BLaER1 (cell line): ENCODE measurements around the gene NOC2L.
A peak's percentile ranks its signal among the peaks of the same experiment; 100 is the strongest.
"Not testable (repeated sequence)": the region's sequence is repeated elsewhere in the genome, so short reads cannot be mapped to it uniquely, and the experiment has no call there.

Experiments used
- H3K27ac ChIP-seq: shearing (Covaris generic); formaldehyde crosslinking; 2 replicates; pipeline ENCODE4 v1.8.1; 2022
- H3K27me3 ChIP-seq: shearing (Covaris generic); formaldehyde crosslinking; 2 replicates; pipeline ENCODE4 v1.8.1; 2022
- H3K36me3 ChIP-seq: shearing (Covaris generic); formaldehyde crosslinking; 2 replicates; pipeline ENCODE4 v1.8.1; 2022
- H3K4me1 ChIP-seq: shearing (Covaris generic); formaldehyde crosslinking; 2 replicates; pipeline ENCODE4 v1.8.1; 2022
- H3K4me2 ChIP-seq: shearing (Covaris generic); formaldehyde crosslinking; 2 replicates; pipeline ENCODE4 v1.8.1; 2022
- H3K4me3 ChIP-seq: shearing (Covaris generic); formaldehyde crosslinking; 2 replicates; pipeline ENCODE4 v1.8.1; 2022
- H3K9ac ChIP-seq: shearing (Covaris generic); formaldehyde crosslinking; 2 replicates; pipeline ENCODE4 v1.8.1; 2022
- H3K9me3 ChIP-seq: shearing (Covaris generic); formaldehyde crosslinking; 2 replicates; pipeline ENCODE4 v1.8.1; 2022
- H4K20me1 ChIP-seq: shearing (Covaris generic); formaldehyde crosslinking; 2 replicates; pipeline ENCODE4 v1.8.1; 2022
- Cebpa-rat ChIP-seq: shearing (Covaris generic); IDR thresholded peaks from 2 replicates; pipeline ENCODE4 v1.8.1; 2022

Gene NOC2L

DNA sequence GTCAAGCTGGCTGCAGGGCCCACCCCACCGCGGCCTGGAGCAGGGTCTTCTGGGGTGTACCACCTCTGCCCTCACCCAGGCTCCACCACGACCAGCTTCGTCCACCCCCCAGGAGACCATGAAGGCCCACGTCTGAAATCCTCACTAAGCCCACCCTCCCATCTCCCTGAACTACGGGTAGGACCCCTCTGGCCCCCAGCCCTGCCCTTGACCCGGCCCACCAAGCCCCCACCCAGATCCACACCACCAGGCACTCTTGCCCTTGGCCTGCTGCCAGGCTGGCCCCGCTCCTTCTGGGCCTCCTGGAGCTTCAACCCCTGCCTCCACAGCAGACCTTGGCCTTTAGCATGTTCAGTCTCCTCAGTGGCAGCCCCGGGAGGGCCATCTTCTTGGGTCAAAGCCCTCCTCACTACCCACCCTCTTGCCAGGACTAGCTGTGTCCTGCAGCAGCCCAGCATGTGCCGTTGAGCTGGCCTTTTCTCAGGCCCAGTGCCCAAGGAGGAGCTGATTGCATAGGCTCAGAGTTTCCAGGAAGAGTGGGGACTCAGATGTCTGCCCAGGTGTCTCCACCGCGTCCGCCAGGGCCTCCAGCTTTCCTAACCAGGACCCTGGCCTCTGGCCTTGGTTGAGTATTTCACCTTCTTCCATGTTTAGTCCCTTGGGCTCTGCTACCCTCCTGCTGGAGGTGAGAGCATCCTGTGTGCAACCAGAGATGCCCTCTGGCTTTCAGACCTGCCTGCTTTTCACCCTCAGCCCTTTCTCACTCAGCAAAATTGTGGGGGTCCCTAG is 53.1 kb downstream of the NOC2L start:
- H3K27ac ChIP-seq = peak overlapping the region; percentile 11; the same call in 1 of the 2 replicates
- H3K4me3 ChIP-seq = peak overlapping the region; percentile 69
- peak overlapping the region; percentile 89 for H3K4me2 ChIP-seq
- no peaks in the 10 kb centered on the region for H3K36me3 ChIP-seq
- TF ChIP-seq Cebpa-rat = no peak
- no peaks in the 10 kb centered on the region for H3K27me3 ChIP-seq
- no peaks in the 10 kb centered on the region for H3K9me3 ChIP-seq
- peaks cover 50% of the 10 kb centered on the region for H3K4me1 ChIP-seq
- H3K9ac ChIP-seq = peak overlapping the region; percentile 82
- H4K20me1 ChIP-seq = peaks cover 16% of the 10 kb centered on the region

DNA sequence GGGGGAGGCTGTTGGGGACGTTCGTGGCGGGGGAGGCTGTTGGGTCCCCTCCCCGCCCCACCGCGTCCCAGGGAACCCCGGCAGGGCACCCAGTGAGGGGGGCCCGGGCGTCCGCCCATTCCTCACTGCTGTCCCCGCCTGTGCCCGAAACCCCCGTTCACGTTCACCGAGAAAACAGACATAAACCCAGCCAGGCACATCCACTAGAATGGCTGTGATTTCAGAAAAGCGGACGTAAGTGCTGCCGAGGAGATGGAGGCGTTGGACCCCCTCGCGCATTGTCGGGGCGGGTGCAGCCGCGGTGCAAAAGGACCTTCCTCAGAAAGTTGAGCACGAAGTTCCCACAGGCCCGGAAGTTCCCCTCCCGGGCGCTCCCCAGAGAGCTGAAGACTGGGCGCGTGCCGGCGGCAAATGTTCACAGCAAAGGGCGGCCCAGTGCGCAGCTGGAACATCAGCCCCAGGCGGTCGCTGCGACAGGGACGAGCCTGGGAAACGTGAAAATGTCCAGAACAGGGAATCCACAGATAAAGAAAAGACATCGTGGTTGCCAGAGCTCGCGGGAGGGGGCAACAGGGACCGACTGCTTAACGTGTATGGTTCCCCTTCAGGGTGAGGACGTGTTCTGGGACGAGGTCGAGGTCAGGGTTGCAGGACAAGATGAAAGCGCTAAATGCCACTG is 53.8 kb downstream of the NOC2L start:
- H3K27ac ChIP-seq = peak overlapping the region; percentile 85
- TF ChIP-seq Cebpa-rat = no peak
- H3K36me3 ChIP-seq = no peaks in the 10 kb centered on the region
- no peaks in the 10 kb centered on the region for H3K9me3 ChIP-seq
- peaks cover 42% of the 10 kb centered on the region for H3K4me1 ChIP-seq
- no peaks in the 10 kb centered on the region for H3K27me3 ChIP-seq
- H3K9ac ChIP-seq = peak overlapping the region; percentile 82
- H3K4me3 ChIP-seq = peak overlapping the region; percentile 69
- peak overlapping the region; percentile 89 for H3K4me2 ChIP-seq
- H4K20me1 ChIP-seq = peaks cover 16% of the 10 kb centered on the region

DNA sequence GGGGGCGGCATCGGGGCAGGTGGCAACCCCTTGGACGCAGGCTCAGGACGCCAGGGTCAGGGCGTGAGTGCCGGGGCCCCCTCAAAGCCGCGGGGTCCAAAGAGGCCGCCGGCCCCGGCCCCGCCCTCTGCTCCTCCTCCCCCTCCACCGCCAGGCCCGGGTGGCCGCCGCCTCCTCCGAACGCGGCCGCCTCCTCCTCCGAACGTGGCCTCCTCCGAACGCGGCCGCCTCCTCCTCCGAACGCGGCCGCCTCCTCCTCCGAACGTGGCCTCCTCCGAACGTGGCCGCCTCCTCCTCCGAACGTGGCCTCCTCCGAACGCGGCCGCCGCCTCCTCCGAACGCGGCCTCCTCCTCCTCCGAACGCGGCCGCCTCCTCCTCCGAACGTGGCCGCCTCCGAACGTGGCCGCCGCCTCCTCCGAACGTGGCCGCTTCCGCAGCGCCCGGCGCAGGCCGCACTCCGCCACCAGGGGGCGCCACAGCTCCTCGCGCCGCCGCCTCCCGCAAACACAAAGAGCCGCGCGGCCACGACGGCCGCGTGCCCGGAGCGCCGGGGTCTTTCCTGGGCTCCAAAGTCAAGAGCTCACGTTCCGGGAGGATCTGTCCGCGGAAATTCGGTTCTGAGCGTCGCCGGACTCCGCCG is 54.6 kb downstream of the NOC2L start:
- H3K27me3 ChIP-seq = no peaks in the 10 kb centered on the region
- peak overlapping the region; percentile 69 for H3K4me3 ChIP-seq
- peaks cover 39% of the 10 kb centered on the region for H3K4me1 ChIP-seq
- TF ChIP-seq Cebpa-rat = no peak
- peak overlapping the region; percentile 82 for H3K9ac ChIP-seq
- H3K4me2 ChIP-seq = peak overlapping the region; percentile 89
- peak overlapping the region; percentile 85 for H3K27ac ChIP-seq
- H3K36me3 ChIP-seq = no peaks in the 10 kb centered on the region
- peaks cover 16% of the 10 kb centered on the region for H4K20me1 ChIP-seq
- no peaks in the 10 kb centered on the region for H3K9me3 ChIP-seq

DNA sequence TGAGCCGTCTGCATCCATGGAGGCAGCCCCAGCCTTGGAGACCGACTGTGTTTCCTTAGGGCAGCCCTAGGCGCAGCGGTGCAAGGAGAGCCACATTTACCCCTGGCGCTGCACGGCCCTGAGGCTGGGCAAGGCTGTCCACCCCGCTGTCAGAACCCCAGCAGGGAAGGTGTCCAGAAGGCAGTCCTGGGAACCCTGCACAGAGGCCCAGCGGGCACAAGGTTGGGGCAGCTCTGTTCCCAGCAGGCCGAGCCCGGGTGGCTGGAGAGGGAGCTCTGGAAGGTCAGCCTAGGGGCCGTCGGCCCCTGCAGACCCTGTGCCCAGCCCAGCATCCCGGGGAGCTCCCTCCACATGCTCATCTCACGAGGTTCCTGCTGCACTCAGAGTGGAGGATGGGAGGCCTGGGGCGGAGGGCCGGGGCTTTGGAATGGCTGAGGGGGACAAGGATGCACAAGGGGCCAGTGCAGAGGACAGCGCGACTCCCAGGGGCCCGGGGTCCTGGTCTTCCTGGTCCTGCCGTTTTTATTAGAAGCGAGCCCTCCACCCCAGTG is 55.3 kb downstream of the NOC2L start:
- H3K4me2 ChIP-seq = peak overlapping the region; percentile 89

DNA sequence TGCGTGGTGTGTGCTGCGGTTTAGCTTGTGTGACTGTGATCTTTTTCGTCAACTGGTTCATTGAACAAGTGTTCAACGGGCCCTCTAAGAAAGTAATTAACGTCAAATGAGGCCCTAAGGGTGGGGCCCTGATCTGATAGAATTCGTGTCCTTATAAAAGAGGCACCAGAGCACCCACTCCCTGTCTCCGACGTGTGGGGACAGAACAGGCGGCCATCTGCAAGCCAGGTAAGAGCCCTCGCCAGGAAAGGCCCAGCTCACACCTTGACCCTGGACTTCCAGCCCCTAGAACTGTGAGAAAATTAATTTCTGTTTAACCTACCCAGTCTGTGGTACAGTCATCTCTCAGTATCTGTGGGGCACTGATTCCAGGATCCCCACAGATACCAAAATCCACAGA is 55.8 kb downstream of the NOC2L start:
- TF ChIP-seq Cebpa-rat = no peak
- Histone ChIP-seq H3K27me3 (peaks cover 2% of the 10 kb centered on the region; the same call in 1 of the 2 replicates), H4K20me1 (peaks cover 16% of the 10 kb centered on the region), H3K4me2 (peak overlapping the region; percentile 89), H3K36me3 (no peaks in the 10 kb centered on the region), H3K4me3 (peak overlapping the region; percentile 69; the same call in 1 of the 2 replicates), H3K9ac (peak overlapping the region; percentile 82; the same call in 1 of the 2 replicates), H3K27ac (no peak overlapping the region), H3K4me1 (peaks cover 39% of the 10 kb centered on the region), H3K9me3 (peaks cover 2% of the 10 kb centered on the region; the same call in 1 of the 2 replicates)

More for the DNA sequence above, 55.3 kb downstream of the NOC2L start:
- no peak for TF ChIP-seq Cebpa-rat
- peak overlapping the region; percentile 69 for H3K4me3 ChIP-seq
- H3K27me3 ChIP-seq = no peaks in the 10 kb centered on the region
- H3K9ac ChIP-seq = peak overlapping the region; percentile 82; the same call in 1 of the 2 replicates
- no peaks in the 10 kb centered on the region; the same call in 1 of the 2 replicates for H3K9me3 ChIP-seq
- peaks cover 39% of the 10 kb centered on the region for H3K4me1 ChIP-seq
- H4K20me1 ChIP-seq = peaks cover 16% of the 10 kb centered on the region
- no peak overlapping the region for H3K27ac ChIP-seq
- H3K36me3 ChIP-seq = no peaks in the 10 kb centered on the region

DNA sequence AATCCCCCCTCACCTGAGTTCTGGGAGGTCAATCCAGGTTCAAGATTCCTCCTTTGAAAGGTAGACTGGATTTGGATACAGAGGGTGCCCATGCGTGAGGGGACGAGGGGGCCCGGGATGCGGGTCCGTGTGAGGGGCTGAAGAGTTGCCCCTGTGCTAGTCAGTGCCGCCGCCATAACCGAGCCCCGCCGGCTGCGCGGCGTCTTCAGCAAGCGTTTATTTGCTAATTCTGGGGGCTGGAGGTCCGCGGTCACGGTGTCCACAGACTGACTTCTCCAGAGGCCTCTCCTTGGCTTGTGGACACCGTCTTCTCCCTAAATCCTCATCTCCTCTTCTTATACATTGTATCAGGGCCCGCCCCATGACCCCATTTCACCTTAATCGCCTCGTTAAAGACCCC is 56.3 kb downstream of the NOC2L start:
- H3K4me1 ChIP-seq = peaks cover 35% of the 10 kb centered on the region
- H3K36me3 ChIP-seq = no peaks in the 10 kb centered on the region
- peaks cover 7% of the 10 kb centered on the region; the same call in 1 of the 2 replicates for H3K9me3 ChIP-seq
- TF ChIP-seq Cebpa-rat = no peak
- H3K4me2 ChIP-seq = no peak overlapping the region; the same call in 1 of the 2 replicates
- peaks cover 8% of the 10 kb centered on the region for H3K27me3 ChIP-seq
- H3K9ac ChIP-seq = no peak overlapping the region
- H3K4me3 ChIP-seq = no peak overlapping the region
- H4K20me1 ChIP-seq = peaks cover 16% of the 10 kb centered on the region
- H3K27ac ChIP-seq = no peak overlapping the region

DNA sequence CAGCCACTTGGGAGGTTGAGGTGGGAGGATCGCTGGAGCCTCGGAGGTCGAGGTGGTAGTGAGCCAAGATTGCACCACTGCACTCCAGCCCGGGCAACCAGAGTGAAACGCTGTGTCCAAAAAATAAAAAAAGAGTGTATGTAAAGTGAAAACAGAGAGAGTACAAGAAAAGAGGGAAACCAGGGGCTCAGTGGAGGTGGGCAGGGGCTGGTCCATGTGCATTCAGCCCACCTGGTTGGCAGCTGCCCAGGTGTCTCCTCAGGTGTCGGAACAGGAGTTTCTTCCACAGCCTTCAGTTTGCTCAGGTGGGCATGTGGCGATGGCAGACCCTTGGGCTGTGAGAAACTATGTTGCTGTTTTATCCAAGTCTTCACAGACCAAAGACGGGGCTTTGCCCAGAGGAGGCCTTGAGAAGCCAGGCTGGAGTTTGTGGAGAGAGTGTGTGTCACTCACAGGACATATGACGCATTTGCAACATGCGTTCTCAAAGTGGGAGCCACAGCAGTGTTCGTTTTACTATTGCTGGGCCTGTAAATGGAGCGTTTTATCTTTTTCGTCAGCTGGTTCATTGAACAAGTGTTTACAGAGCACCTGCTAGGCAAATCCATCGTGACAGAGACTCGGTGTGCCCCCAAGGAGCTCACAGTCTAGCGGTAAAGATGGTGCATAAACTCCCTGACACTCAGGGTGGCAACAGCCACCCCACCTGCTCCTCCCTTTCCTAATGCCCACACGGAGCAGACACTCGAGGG is 57.8 kb downstream of the NOC2L start:
- no peak overlapping the region for H3K4me3 ChIP-seq

DNA sequence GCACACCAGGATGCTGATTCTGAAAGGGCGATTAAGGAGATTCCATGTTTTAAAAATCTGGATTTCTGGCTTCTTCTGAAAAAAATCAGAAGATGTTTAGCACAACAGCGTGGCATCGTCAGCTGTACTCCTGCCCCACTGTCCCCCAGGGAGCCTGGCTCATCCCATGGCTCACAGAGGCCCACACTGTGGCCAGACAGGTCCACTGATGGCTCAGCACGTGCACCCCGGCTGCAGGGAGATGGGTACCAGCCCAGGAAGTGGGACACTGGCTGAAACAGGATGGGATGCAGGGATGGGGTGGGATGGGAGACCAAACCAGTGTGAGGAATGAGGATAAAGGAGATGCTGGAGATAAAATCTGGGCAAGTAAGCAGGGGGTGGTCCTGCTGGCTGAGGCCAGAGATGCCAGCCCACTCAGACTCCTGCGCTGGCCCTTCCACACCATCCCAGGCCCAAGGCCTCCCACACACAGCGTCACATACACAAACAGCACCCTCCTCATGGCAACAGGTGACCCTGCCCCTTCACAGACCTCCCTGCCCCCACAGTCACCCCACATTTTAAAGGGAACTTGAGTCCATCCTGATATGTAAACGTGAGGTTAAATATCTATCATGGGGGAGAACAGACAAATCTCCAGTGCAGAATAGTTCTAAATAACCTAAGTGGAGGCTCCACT is 59.3 kb downstream of the NOC2L start:
- no peak overlapping the region for H3K9ac ChIP-seq
- H3K9me3 ChIP-seq = peaks cover 8% of the 10 kb centered on the region; the same call in 1 of the 2 replicates
- no peak overlapping the region for H3K4me3 ChIP-seq
- no peak for TF ChIP-seq Cebpa-rat
- H3K4me1 ChIP-seq = peaks cover 9% of the 10 kb centered on the region
- H3K4me2 ChIP-seq = no peak overlapping the region
- H3K36me3 ChIP-seq = no peaks in the 10 kb centered on the region
- no peaks in the 10 kb centered on the region for H4K20me1 ChIP-seq
- no peak overlapping the region for H3K27ac ChIP-seq
- peaks cover 18% of the 10 kb centered on the region for H3K27me3 ChIP-seq

More for the DNA sequence above, 57.8 kb downstream of the NOC2L start:
- no peak overlapping the region for H3K9ac ChIP-seq
- no peak for TF ChIP-seq Cebpa-rat
- H3K9me3 ChIP-seq = peaks cover 8% of the 10 kb centered on the region; the same call in 1 of the 2 replicates
- no peak overlapping the region for H3K27ac ChIP-seq
- H3K4me1 ChIP-seq = peaks cover 20% of the 10 kb centered on the region
- peaks cover 10% of the 10 kb centered on the region for H4K20me1 ChIP-seq
- H3K4me2 ChIP-seq = no peak overlapping the region
- H3K36me3 ChIP-seq = no peaks in the 10 kb centered on the region
- peaks cover 18% of the 10 kb centered on the region for H3K27me3 ChIP-seq

DNA sequence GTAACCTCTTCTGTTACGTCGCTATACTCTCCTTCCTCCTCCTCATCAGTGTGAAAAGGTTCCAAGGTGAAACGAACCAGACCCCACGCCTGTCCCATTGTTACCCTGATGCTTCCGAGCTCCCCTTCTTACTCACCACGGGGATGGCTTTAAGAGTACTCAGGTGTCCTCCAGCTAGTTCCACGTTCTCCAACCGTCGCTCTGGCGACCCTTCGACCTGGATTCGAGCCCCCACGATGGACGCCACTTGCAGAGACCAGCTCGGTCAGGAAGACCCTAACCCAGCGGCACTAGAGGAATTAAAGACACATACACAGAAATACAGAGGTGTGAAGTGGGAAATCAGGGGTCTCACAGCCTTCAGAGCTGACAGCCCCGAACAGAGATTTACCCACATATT is 61.1 kb downstream of the NOC2L start:
- peaks cover 18% of the 10 kb centered on the region for H3K27me3 ChIP-seq
- H3K4me1 ChIP-seq, H4K20me1 ChIP-seq, H3K27ac ChIP-seq, H3K9ac ChIP-seq, H3K4me3 ChIP-seq, H3K4me2 ChIP-seq, H3K36me3 ChIP-seq, H3K9me3 ChIP-seq: not testable (repeated sequence)
